Lower leg skin (tissue), 4 donors: Measurements from ENCODE around the gene GASK1A. TPM values are rescaled to one million over a fixed set of nuclear protein-coding genes. Genes with fewer than 3 reads are reported as not detected.

ENCODE experiments used
- DNase-seq, 2 donors: peaks; one replicate each; pipeline ENCODE4 v3.0.0-alpha.2; 2019; ENCODE audit warnings: low spot score in 2 of 2
- H3K4me3 ChIP-seq: fragments of 200-600 bp; sonication (generic); 2 replicates; pipeline ENCODE4 v1.5.1; 2017; ENCODE audit warnings: mild to moderate bottlenecking, low read depth; ENCODE audit not compliant: poor library complexity, severe bottlenecking
- POLR2A ChIP-seq, 2 donors: fragments of 450-650 bp; IDR thresholded peaks; one replicate each; pipeline ENCODE4 v1.6.1; 2016 to 2017; ENCODE audit warnings: antibody characterized with exemption in 2 of 2, mild to moderate bottlenecking in 1 of 2, moderate library complexity in 1 of 2
- WGBS, 2 donors: methylation state at CpG; one replicate each; pipeline ENCODE4 v1.1.5; 2018; 5-methylcytosine and 5-hydroxymethylcytosine counted together
- intact Hi-C: fragments of 100-400 bp; cut with DNase I; formaldehyde crosslinking; loops from one replicate; pipeline ENCODE4 v1.15.0; 2023; ENCODE audit warnings: low total_unique reads
- total RNA-seq, 4 donors: library from RNA; depleted of rRNA; stranded (reverse); fragments of >200 nt; gene quantifications; one replicate each; pipeline ENCODE4 v1.1.0, GENCODE V29; 2016
- TF ChIP-seq, protein P1 (sequence below), 3 donors: fragments of 450-650 bp; IDR thresholded peaks; one replicate each; pipeline ENCODE4 v1.5.1; 2016; ENCODE audit warnings: antibody characterized with exemption in 3 of 3, mild to moderate bottlenecking in 3 of 3, moderate library complexity in 2 of 3

Gene GASK1A
- total RNA-seq, 4 donors from 2014 or later, result 1.4 to 5.6 (median 3.3) TPM

DNA sequence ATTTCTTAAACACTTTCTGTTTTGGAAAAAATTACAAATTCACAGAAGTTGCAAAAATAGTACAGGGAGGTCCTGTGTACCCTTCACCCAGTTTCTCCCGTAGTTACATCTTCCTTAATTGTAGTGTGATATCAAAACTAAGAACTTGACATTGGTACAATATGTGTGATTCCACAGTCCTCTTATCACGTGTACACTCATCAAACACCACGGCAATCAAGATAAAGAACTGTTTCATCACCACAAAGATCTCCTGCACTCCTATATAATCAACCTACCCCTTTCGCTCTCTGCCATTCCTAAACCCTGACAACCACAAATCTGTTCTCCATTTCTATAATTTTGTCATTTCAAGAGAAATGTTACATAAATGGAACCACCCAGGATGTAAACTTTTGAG is 95.4 kb downstream of the GASK1A start:
- DNase-seq, result no peak
- intact Hi-C loops, result no loop called here
- WGBS, 2 donors, result 72 to 78% methylated on average over 4 of the region's 4 CpGs
- H3K4me3 ChIP-seq, result no peak overlapping the region
- no peak for TF ChIP-seq POLR2A (IDR thresholded peaks at IDR 0.05)
- TF ChIP-seq, protein P1, sequence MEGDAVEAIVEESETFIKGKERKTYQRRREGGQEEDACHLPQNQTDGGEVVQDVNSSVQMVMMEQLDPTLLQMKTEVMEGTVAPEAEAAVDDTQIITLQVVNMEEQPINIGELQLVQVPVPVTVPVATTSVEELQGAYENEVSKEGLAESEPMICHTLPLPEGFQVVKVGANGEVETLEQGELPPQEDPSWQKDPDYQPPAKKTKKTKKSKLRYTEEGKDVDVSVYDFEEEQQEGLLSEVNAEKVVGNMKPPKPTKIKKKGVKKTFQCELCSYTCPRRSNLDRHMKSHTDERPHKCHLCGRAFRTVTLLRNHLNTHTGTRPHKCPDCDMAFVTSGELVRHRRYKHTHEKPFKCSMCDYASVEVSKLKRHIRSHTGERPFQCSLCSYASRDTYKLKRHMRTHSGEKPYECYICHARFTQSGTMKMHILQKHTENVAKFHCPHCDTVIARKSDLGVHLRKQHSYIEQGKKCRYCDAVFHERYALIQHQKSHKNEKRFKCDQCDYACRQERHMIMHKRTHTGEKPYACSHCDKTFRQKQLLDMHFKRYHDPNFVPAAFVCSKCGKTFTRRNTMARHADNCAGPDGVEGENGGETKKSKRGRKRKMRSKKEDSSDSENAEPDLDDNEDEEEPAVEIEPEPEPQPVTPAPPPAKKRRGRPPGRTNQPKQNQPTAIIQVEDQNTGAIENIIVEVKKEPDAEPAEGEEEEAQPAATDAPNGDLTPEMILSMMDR (IDR thresholded peaks at IDR 0.05), result no peak

DNA sequence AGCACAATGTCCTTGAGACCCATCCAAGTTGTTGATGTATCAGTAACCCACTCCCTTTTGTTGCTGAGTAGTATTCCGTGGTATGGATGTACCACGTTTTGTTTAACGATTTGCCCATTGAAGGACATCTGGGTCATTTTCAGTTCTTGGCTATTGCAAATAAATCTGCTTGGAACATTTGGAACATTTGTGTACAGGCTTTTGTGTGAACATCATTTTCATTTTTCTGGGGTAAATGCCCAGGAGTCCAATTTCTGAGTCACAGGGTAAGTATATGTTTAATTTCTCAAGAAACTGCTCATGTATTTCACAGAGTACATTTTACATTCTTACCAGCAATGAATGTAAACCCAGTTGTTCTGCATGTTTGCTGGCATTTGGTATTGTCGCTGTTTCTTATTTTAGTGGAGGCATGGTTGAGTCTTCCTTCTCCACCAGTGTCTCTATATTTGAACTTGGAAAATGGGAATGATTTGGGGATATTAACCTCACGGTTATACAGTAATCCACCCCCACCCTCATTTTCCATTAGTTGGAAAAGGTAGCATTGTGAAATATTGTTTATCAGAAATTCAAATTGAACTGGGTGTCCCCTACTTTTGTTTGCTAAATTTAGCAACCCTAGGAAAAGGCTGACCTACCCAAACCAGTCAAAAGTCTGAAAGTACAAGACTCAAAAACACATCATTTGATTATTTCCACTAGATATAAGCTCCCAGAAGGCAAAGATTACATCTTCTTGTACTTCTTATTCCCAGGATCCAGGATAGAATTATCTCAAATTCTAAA is 96.0 kb downstream of the GASK1A start:
- DNase-seq, result no peak
- no peak overlapping the region for H3K4me3 ChIP-seq
- TF ChIP-seq, protein P1 (IDR thresholded peaks at IDR 0.05), result no peak
- no peak for TF ChIP-seq POLR2A (IDR thresholded peaks at IDR 0.05)
- 78 to 79% methylated on average over 5 of the region's 5 CpGs for WGBS, 2 donors
- intact Hi-C loops, result no loop called here

DNA sequence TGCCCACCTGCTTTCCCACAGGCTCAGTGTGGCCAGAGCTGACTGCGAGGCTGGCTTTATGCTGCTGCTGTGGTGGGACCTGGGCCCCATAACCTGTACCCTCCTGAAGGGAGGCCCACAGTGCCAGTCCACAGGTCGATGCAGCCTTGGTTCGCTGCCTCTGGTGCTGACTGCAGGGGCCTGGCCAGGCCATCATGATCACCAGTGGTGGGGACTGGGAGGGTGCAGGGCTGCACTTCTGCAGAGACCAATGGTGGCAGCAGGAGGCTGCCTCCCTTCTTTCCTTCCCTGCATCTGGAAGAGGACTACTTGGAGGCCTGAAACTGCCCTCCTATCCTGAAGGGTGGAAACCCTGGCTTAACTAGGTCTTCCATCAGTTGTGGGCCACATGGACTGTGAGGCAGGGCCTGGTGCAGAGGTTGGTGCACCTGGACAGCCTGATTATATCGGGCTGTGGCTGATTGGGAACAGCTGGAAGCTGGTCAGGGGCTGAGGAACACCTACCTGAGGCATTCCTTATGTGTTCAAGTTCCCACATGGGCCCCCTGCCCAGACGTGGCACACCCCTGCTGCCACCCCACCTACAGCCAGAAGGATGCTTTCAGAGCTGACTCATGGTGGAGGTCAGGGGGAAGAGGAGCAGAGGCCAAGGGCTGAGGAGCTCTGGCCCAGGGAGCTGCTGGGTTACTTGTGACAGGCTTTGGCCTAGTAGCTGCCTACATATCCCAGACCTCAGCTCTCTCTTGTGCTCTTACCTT is 97.0 kb downstream of the GASK1A start:
- no peak for DNase-seq
- 71 to 73% methylated on average over 4 of the region's 5 CpGs for WGBS, 2 donors
- no peak overlapping the region for H3K4me3 ChIP-seq
- intact Hi-C loops, result no loop called here
- TF ChIP-seq, protein P1 (IDR thresholded peaks at IDR 0.05), result no peak
- no peak for TF ChIP-seq POLR2A (IDR thresholded peaks at IDR 0.05)

DNA sequence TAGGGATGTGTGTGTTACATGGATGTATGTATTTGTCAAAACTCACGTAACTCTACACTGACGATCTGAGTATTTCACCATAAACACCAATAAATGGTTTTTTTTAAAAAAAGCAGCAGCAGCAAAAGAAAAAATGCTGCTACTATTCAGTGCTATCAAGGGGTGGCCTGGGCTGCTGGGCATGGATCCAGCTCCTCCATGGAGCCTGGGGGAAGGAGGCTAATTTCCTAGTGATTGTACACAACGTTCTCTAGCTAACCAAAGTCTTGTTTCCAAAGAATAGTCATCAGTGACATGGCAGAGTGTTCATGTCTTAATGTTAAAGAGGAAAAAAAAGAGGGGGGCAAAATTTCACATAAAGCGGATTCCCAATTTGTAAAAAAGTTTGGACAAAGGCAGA is 97.7 kb downstream of the GASK1A start:
- intact Hi-C loops, result no loop called here
- WGBS, 2 donors, result 76% methylated on average over 4 of the region's 4 CpGs
- no peak for TF ChIP-seq POLR2A (IDR thresholded peaks at IDR 0.05)
- TF ChIP-seq, protein P1 (IDR thresholded peaks at IDR 0.05), result no peak
- peak in 1 of 2 donors; percentile 62 for DNase-seq
- no peak overlapping the region for H3K4me3 ChIP-seq

DNA sequence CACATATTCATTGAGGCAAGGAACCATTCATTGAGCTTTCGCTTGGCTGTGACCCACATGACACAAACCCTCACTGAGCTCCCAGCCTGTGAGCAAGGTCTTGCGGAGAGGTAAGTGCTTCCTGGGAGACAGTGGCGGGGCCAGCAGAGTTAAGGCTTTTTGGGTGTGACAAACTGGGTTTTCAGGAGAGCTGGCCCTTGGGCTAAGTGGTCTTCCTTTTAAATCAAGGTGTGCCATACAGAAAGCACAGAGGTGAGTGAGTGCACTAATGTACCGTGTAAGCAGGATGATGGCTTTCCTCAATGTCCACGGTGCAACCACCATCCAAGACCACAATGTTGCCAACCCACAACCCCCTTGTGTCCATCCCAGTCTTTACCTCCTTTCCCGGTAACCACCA is 98.2 kb downstream of the GASK1A start:
- TF ChIP-seq POLR2A (IDR thresholded peaks at IDR 0.05), result no peak
- TF ChIP-seq, protein P1 (IDR thresholded peaks at IDR 0.05), result no peak
- no peak overlapping the region for H3K4me3 ChIP-seq
- intact Hi-C loops, result no loop called here
- peak in 1 of 2 donors; percentile 26 for DNase-seq
- 86 to 91% methylated on average over 6 of the region's 6 CpGs for WGBS, 2 donors
